GM18520 (cell line): ENCODE results near the gene TBC1D9.
"Not testable (repeated sequence)": the region's sequence is repeated elsewhere in the genome, so short reads cannot be mapped to it uniquely, and the experiment has no call there.

ENCODE experiments used
- ATAC-seq: cut with Tn5 transposase; IDR thresholded peaks from one replicate; pipeline ENCODE4 v1.9.1; 2021; ENCODE audit not compliant: unreplicated experiment

Gene TBC1D9

GRCh38 chr4:140756319-140757231 lies at the start of gene TBC1D9:
Gene TBC1D9 (minus strand): TSS chr4:140756385. CDS start chr4:140756045, 340 bp downstream.
- ATAC-seq: no peak

DNA sequence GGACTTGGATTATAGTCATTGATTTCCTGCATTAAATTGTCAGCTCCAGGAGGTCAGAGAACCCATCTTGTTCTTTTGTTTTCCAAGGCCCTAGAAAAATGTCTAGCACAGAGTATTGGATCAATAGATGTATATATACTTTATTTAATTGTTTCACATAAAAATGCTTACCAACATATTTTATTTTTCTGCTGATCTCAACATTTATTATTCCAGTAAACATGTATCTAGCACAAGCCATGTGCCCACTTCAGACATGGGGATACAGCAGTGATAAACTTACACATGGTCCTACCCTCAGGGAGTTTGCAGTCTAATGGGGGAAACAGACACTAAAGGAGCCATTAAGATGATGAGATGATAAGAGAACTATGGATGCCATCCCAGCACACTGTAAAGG lies 49.1 kb upstream of the TBC1D9 start:
- no peak for ATAC-seq

DNA sequence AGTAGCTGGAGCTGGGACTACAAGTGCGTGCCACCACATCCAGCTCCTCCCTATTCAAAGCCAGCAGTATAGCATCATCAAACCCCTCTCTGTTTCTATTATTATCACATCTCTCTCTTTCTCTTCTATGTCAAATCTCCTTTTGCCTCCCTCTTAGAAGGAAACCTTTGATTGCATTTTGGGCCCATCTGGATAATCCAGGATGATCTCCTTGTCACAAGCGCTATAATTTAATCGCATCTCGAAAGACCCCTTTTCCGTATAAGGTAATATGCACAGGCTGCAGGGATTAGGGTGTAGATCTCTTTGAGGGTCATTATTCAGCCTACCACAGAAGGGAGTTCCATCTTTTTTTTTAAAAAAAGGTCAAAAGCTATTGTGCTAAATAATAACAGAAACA lies 46.4 kb upstream of the TBC1D9 start:
- ATAC-seq: no peak

DNA sequence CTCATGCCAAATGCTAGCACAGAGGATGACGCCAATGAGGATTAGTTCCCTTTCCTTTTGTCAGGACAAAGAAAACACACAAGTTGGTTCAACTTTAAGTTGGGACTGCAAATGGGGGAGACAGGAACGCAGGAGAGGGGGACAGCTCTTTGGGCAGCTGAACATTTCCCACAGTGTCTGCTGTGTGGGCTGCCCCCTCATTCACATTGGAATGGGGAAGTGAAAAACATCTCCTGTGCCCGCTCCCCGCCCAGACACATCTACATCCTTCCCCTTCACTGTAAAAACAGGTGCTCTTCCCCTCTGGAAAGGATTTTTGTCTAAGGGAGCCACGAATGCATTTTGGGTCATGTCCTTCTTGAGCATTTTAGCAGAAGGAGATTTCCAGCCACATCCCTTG lies 44.5 kb upstream of the TBC1D9 start:
- ATAC-seq: no peak

- no peak for ATAC-seq
These were observed 43.6 kb upstream of the TBC1D9 start for GRCh38 chr4:140799686-140800225.

- no peak for ATAC-seq
These were observed 37.1 kb upstream of the TBC1D9 start for GRCh38 chr4:140793291-140793690.

DNA sequence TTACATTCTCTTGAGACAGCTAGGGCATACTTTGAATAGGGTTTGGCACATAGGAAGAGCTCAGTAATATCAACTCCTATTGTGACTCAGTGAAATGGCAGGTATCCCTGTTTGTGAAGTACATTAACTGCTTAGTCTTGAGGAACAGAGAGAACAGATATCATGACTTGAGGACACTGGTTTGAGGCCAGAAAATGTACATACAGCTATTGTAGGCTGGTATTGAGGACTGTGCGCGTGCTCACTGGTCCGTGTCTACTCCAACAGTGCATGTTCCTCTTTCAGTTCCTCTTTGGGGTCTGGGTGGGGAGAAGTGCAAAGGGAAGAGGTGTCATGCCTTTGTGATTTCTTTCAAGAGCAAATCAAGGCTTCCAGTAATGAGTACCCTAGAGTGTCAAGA lies 34.6 kb upstream of the TBC1D9 start:
- ATAC-seq: peak; percentile 63

DNA sequence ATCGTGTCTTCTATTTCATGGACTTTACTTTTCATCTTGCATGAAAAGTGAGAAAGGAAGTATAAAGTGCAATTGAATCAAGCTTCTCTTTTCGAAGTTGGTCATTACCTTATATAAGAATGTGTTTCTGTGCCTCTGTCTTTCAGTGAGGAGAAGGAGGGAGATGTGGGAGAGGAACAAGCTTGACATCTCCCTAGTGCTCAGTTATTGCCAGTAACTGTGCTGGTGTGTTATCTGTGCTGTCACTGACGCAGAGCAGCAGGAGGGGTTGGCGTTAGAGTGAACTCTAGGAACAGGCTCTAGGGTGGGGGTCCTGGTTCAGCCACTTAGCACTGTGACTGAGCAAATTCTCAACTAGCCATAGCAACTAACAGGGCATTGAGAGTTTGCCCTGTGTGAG lies 34.0 kb upstream of the TBC1D9 start:
- ATAC-seq: peak; percentile 4

DNA sequence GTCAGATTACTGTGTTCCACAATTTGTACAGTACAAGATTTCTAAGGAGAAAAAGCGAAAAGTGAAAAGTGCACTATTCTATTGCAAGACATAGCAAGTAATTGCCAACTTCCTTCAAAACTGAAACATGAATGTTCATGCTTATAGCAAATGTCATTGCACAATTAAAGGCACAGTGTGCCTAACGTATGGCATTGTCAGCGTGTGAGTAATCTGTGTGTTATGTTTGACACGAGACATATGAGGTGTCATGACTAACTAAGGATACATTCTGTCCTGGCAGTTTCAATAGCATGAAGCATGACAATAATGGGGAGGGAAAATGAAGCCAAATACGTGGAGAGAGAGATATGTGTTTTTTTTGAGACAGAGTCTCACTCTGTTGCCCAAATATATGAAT lies 33.6 kb upstream of the TBC1D9 start:
- peak; percentile 31 for ATAC-seq

DNA sequence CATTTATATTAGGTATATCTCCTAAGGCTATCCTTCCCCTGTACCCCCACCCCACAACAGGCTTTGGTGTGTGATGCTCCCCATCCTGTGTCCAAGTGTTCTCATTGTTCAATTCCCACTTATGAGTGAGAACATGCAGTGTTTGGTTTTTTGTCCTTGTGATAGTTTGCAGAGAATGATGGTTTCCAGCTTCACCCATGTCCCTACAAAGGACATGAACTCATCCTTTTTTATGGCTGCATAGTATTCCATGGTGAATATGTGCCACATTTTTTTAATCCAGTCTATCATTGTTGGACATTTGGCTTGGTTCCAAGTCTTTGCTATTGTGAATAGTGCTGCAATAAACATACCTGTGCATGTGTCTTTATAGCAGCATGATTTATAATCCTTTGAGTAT lies 26.6 kb upstream of the TBC1D9 start:
- ATAC-seq: not testable (repeated sequence)

- ATAC-seq: no peak
These were observed 25.4 kb upstream of the TBC1D9 start for GRCh38 chr4:140781596-140781995.

- no peak for ATAC-seq
These were observed 21.7 kb upstream of the TBC1D9 start for GRCh38 chr4:140777894-140778293.

DNA sequence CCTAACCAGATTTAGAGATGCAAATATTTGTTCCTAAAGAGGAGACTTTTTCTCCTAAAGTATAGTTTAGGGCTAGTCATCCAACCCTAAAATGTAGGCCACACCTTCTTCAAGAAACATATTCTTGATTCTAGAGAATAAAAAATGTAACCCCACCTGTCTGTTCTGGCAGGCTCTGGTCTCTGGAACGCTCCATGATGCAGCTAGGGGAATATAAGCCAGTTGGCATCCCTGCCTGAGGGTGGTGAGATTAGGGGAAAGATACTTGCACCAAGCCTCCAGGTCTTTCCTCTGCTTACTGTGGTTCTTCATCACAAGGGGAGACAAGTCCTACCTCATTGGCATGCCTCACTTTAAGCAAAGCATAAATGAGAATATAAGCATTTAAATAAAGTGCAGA lies 21.2 kb upstream of the TBC1D9 start:
- no peak for ATAC-seq

GRCh38 chr4:140776556-140776955 lies 20.4 kb upstream of the TBC1D9 start:
- no peak for ATAC-seq

GRCh38 chr4:140774956-140775355 lies 18.8 kb upstream of the TBC1D9 start:
- no peak for ATAC-seq

- no peak for ATAC-seq
These were observed 18.3 kb upstream of the TBC1D9 start for GRCh38 chr4:140774510-140774909.

DNA sequence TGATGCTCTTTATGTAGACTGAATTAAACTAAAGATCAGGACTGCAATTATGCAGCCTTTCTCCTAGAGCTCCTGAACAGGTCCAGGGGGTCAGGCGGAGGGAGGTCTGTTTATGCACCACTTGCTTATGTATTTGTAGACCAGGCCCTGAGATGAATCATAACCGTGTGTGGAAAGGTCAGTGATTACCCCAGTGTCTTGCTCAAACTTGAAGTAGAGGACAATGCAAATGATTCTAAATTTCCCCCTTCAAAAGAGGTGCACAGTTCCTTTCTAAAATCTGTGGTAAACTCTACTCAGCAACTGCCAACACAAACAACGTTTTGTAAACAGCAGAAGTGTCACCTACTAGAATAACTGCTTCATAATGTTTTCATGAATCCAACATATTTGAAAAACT lies 13.0 kb upstream of the TBC1D9 start:
- ATAC-seq: no peak

- ATAC-seq: no peak
These were observed 8.7 kb upstream of the TBC1D9 start for GRCh38 chr4:140764785-140765392.

DNA sequence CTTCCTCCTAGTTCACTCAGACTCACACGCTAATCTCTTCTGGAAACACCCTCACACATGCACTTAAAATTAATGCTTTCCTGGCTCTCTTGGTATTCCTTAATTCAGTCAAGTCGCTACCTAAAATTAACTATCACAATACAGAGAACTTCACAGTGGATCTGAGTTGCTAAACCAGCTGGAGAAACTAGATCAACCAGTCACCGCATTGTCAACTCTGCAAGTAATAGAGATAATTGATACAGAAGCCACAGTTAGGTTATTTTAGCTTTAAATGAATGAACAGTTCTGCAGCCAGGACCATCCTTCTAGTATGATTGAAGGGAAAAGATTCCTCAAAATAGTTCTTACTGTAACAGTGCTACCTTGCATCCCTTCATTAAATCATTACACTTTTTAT lies 6.0 kb upstream of the TBC1D9 start:
- ATAC-seq: no peak

DNA sequence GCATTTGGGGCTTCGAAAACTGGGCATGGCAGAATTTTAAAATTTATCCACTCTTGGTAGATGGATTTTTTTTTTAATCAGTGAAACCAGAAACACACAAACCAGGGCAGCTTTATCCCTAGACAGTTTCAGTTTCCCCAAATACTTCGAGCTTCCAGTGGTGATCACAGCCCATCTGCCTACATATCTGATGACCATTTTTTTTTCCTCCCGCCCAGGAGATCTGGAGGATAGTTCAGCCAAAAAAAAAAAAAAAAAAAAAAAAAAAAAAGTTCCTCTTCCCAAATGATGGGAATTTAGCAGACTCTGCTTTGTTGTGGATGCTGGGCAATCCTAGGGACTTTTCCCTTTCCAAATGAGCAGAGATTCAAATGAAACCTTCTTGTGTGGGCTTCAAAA lies 1.0 kb upstream of the TBC1D9 start:
- ATAC-seq: no peak

GRCh38 chr4:140755774-140756318 lies 339 bp downstream of the TBC1D9 start:
- ATAC-seq: no peak
